GM21576 (cell line): Measurements from ENCODE around the gene FAR2.
A peak's percentile ranks its signal among the peaks of the same experiment; 100 is the strongest.
"Not testable (repeated sequence)": the region's sequence is repeated elsewhere in the genome, so short reads cannot be mapped to it uniquely, and the experiment has no call there.

Experiments
- ATAC-seq: cut with Tn5 transposase; IDR thresholded peaks from one replicate; pipeline ENCODE4 v1.9.1; 2021; ENCODE audit warnings: mild to moderate bottlenecking, moderate library complexity; ENCODE audit not compliant: unreplicated experiment

FAR2 gene

GRCh38 chr12:29148911-29149690 is at the start of gene FAR2:
FAR2 (plus strand) TSS chr12:29149278; CDS start chr12:29270450, 121,172 bp downstream.
- peak; percentile 32 for ATAC-seq

- ATAC-seq: no peak
Observed at GRCh38 chr12:29102741-29103140, 46.3 kb upstream of the FAR2 start.

GRCh38 chr12:29103539-29103974 is 45.5 kb upstream of the FAR2 start:
- peak; percentile 99 for ATAC-seq

GRCh38 chr12:29104516-29104915 is 44.6 kb upstream of the FAR2 start:
- ATAC-seq: no peak

GRCh38 chr12:29110506-29111442 is 38.3 kb upstream of the FAR2 start:
- ATAC-seq: peak; percentile 76

- no peak for ATAC-seq
Observed at GRCh38 chr12:29113101-29113500, 36.0 kb upstream of the FAR2 start.

GRCh38 chr12:29116414-29116813 is 32.7 kb upstream of the FAR2 start:
- no peak for ATAC-seq

GRCh38 chr12:29131539-29131938 is 17.5 kb upstream of the FAR2 start:
- no peak for ATAC-seq

- ATAC-seq: no peak
Observed at GRCh38 chr12:29132316-29132715, 16.8 kb upstream of the FAR2 start.

- no peak for ATAC-seq
Observed at GRCh38 chr12:29133181-29133580, 15.9 kb upstream of the FAR2 start.

- no peak for ATAC-seq
Observed at GRCh38 chr12:29133680-29134079, 15.4 kb upstream of the FAR2 start.

GRCh38 chr12:29138256-29138655 is 10.8 kb upstream of the FAR2 start:
- ATAC-seq: not testable (repeated sequence)

GRCh38 chr12:29138855-29139254 is 10.2 kb upstream of the FAR2 start:
- ATAC-seq: not testable (repeated sequence)

- ATAC-seq: no peak
Observed at GRCh38 chr12:29145372-29146170, 3.5 kb upstream of the FAR2 start.

- ATAC-seq: no peak
Observed at GRCh38 chr12:29146196-29146595, 2.9 kb upstream of the FAR2 start.

- no peak for ATAC-seq
Observed at GRCh38 chr12:29147731-29148595, 1.1 kb upstream of the FAR2 start.

GRCh38 chr12:29148596-29148910 is 525 bp upstream of the FAR2 start:
- ATAC-seq: no peak

- no peak for ATAC-seq
Observed at GRCh38 chr12:29149691-29150281, 708 bp downstream of the FAR2 start.

- ATAC-seq: no peak
Observed at GRCh38 chr12:29150462-29150861, 1.4 kb downstream of the FAR2 start.
